ENCODE results near the gene NPEPL1. TPM values are rescaled to one million over a fixed set of nuclear protein-coding genes. Genes with fewer than 3 reads are reported as not detected.

NPEPL1 gene
- polyA plus RNA-seq, 2 of the 4 experiments (the other 2 are of a cell fraction) = 8.6 to 34.6 TPM

DNA sequence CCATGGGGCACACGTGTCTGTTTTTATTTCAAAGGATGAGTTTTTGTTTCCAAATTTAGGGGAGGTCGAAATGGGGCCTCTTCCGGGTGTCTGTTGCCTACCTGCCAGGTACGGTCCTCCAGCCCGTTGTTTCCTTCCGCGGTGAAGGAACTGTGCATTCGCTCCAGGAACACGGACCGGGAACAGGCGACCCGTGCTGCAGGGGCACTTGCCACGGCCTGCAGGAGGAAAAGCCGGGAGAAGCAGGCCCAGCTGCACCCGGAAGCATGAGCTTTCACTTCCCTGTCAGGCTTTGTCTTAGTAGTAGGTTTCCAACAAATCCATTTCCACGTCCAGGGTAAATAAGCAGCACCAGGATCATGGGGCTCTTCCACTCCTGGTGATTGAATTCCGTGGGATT lies 17.0 kb upstream of the NPEPL1 start:
- FAIRE-seq = no peak
- no peak for DNase-seq (ENCODE audit: low read depth in 1 of 2, low spot score in 1 of 2)
- no peaks in the 10 kb centered on the region for H3K9me3 ChIP-seq
- no peak for ATAC-seq
- no peak overlapping the region for H3K27ac ChIP-seq
- no peak for TF ChIP-seq JUN (IDR thresholded peaks at IDR 0.05)
- POLR2A ChIA-PET = no interaction called here
- no peaks in the 10 kb centered on the region for H3K4me1 ChIP-seq
- H3K4me2 ChIP-seq = no peak overlapping the region
- WGBS (ENCODE audit: missing lambda C conversion rate) = 93% methylated on average over 17 of the region's 17 CpGs
- no peak overlapping the region for H3K4me3 ChIP-seq
- CTCF ChIA-PET = interaction anchor here (1.3 kb wide), 1 partner anchor 164 kb away, joined by 3 read pairs; no protein-coding TSS in a partner anchor

GRCh38 chr20:58676161-58676560 lies 16.4 kb upstream of the NPEPL1 start:
- no peak for FAIRE-seq
- no peak for ATAC-seq
- no peak for TF ChIP-seq JUN (IDR thresholded peaks at IDR 0.05)
- no peak for TF ChIP-seq FOXS1 (CRISPR knock-in tag; IDR thresholded peaks at IDR 0.05)
- TF ChIP-seq HOXB5 (CRISPR knock-in tag; IDR thresholded peaks at IDR 0.05) = no peak
- no peak for TF ChIP-seq CEBPB (IDR thresholded peaks at IDR 0.05)
- TF ChIP-seq EHF (CRISPR knock-in tag; IDR thresholded peaks at IDR 0.05) = no peak
- no peak for TF ChIP-seq FOSB (CRISPR knock-in tag; IDR thresholded peaks at IDR 0.05)
- TF ChIP-seq HOXA7 (CRISPR knock-in tag; IDR thresholded peaks at IDR 0.05) = no peak
- TF ChIP-seq PHF8 (IDR thresholded peaks at IDR 0.05; ENCODE audit: borderline replicate concordance, low read depth) = no peak
- no peak for TF ChIP-seq EHMT2 (IDR thresholded peaks at IDR 0.05; ENCODE audit: low read depth)
- no peak for TF ChIP-seq ZSCAN20 (CRISPR knock-in tag; IDR thresholded peaks at IDR 0.05)
- no peak for TF ChIP-seq CBX2 (IDR thresholded peaks at IDR 0.05; ENCODE audit: borderline replicate concordance, low read depth)

DNA sequence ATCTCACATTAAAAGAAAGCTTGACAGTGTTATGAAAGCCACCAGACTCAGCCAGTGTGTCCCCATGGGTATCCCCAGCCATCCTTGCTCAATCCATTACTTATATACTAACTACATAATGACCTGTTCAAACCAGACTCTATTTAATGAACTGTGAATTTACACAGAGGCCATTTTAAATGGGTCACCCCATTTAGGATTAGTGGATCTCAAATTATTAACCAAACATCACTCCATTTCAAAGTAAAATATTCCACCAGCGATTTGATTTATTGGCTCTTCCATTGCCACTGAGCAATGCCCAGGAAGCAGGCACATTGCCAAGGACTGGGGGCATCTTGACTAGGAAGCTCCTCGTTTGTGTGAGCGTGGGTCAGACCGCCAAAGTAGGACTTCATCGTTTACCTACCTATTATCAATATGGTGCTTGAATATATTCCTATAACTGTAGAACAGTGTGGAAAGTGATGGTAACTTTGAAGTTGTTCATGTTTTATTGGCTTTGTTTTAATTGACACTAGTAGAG lies 15.5 kb upstream of the NPEPL1 start:
- CTCF ChIA-PET = interaction anchor here (0.8 to 1.5 kb wide), 3 partner anchors 10 to 162 kb away, joined by 3 to 6 read pairs (median 3); partner anchors contain the start of gene STX16
- POLR2A ChIA-PET = no interaction called here

More at GRCh38 chr20:58676161-58676560, 16.4 kb upstream of the NPEPL1 start:
- no peak for DNase-seq (ENCODE audit: low read depth in 1 of 2, low spot score in 1 of 2)
- Histone ChIP-seq H3K4me1 (no peaks in the 10 kb centered on the region), H3K9me3 (no peaks in the 10 kb centered on the region), H3K27ac (no peak overlapping the region), H3K4me2 (no peak overlapping the region), H3K4me3 (no peak overlapping the region)
- POLR2A ChIA-PET = no interaction called here
- CTCF ChIA-PET = interaction anchor here (1.3 kb wide), 1 partner anchor 163 kb away, joined by 3 read pairs; no protein-coding TSS in a partner anchor
- 96% methylated on average over 19 of the region's 19 CpGs for WGBS (ENCODE audit: missing lambda C conversion rate)

More for the DNA sequence above, 15.5 kb upstream of the NPEPL1 start:
- H3K9me3 ChIP-seq = no peaks in the 10 kb centered on the region
- DNase-seq (ENCODE audit: low read depth in 1 of 2, low spot score in 1 of 2) (no peak), FAIRE-seq (no peak), ATAC-seq (no peak)
- no peak overlapping the region for H3K4me3 ChIP-seq
- no peak overlapping the region for H3K4me2 ChIP-seq
- no peaks in the 10 kb centered on the region for H3K4me1 ChIP-seq
- no peak for TF ChIP-seq EHMT2 (IDR thresholded peaks at IDR 0.05; ENCODE audit: low read depth)
- TF ChIP-seq HOXB13 (CRISPR knock-in tag; IDR thresholded peaks at IDR 0.05; ENCODE audit: low read depth) = no peak
- TF ChIP-seq RARB (CRISPR knock-in tag; IDR thresholded peaks at IDR 0.05) = no peak
- no peak for TF ChIP-seq POLR2A (IDR thresholded peaks at IDR 0.05; ENCODE audit: low read length)
- no peak for TF ChIP-seq ZC3H11A (IDR thresholded peaks at IDR 0.05)
- TF ChIP-seq TP53 (CRISPR knock-in tag; IDR thresholded peaks at IDR 0.05) = no peak
- no peak for TF ChIP-seq E2F6 (IDR thresholded peaks at IDR 0.05; ENCODE audit: borderline replicate concordance, low read depth)
- no peak for TF ChIP-seq ATOH8 (CRISPR knock-in tag; IDR thresholded peaks at IDR 0.05; ENCODE audit: low read depth)
- TF ChIP-seq GATA3 (IDR thresholded peaks at IDR 0.05; ENCODE audit: borderline replicate concordance) = no peak
- TF ChIP-seq RAD21 (conservative IDR thresholded peaks at IDR 0.05 in 1 of 2, IDR thresholded peaks at IDR 0.05 in 1 of 2) = no peak
- no peak for TF ChIP-seq ZNF302 (CRISPR knock-in tag; IDR thresholded peaks at IDR 0.05)
- no peak for TF ChIP-seq ZFP36 (IDR thresholded peaks at IDR 0.05; ENCODE audit: borderline replicate concordance, partially characterized antibody)
- TF ChIP-seq, protein P1, sequence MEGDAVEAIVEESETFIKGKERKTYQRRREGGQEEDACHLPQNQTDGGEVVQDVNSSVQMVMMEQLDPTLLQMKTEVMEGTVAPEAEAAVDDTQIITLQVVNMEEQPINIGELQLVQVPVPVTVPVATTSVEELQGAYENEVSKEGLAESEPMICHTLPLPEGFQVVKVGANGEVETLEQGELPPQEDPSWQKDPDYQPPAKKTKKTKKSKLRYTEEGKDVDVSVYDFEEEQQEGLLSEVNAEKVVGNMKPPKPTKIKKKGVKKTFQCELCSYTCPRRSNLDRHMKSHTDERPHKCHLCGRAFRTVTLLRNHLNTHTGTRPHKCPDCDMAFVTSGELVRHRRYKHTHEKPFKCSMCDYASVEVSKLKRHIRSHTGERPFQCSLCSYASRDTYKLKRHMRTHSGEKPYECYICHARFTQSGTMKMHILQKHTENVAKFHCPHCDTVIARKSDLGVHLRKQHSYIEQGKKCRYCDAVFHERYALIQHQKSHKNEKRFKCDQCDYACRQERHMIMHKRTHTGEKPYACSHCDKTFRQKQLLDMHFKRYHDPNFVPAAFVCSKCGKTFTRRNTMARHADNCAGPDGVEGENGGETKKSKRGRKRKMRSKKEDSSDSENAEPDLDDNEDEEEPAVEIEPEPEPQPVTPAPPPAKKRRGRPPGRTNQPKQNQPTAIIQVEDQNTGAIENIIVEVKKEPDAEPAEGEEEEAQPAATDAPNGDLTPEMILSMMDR (IDR thresholded peaks at IDR 0.05) = no peak
- no peak for TF ChIP-seq TFCP2L1 (CRISPR knock-in tag; IDR thresholded peaks at IDR 0.05)
- TF ChIP-seq CHD2 (IDR thresholded peaks at IDR 0.05; ENCODE audit: low read length, partially characterized antibody) = no peak
- no peak for TF ChIP-seq HOXB5 (CRISPR knock-in tag; IDR thresholded peaks at IDR 0.05)
- TF ChIP-seq HDAC2 (IDR thresholded peaks at IDR 0.05) = no peak
- no peak for TF ChIP-seq USF2 (IDR thresholded peaks at IDR 0.05)
- TF ChIP-seq, protein P2, sequence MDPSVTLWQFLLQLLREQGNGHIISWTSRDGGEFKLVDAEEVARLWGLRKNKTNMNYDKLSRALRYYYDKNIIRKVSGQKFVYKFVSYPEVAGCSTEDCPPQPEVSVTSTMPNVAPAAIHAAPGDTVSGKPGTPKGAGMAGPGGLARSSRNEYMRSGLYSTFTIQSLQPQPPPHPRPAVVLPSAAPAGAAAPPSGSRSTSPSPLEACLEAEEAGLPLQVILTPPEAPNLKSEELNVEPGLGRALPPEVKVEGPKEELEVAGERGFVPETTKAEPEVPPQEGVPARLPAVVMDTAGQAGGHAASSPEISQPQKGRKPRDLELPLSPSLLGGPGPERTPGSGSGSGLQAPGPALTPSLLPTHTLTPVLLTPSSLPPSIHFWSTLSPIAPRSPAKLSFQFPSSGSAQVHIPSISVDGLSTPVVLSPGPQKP (IDR thresholded peaks at IDR 0.05; ENCODE audit: low read depth, low read length) = no peak
- 94% methylated on average over 5 of the region's 5 CpGs for WGBS (ENCODE audit: missing lambda C conversion rate)
- no peak overlapping the region for H3K27ac ChIP-seq

All from A549 (cell line).